ENCODE results near the gene TLX2.
A peak's percentile ranks its signal among the peaks of the same experiment; 100 is the strongest.

The TLX2 gene

DNA sequence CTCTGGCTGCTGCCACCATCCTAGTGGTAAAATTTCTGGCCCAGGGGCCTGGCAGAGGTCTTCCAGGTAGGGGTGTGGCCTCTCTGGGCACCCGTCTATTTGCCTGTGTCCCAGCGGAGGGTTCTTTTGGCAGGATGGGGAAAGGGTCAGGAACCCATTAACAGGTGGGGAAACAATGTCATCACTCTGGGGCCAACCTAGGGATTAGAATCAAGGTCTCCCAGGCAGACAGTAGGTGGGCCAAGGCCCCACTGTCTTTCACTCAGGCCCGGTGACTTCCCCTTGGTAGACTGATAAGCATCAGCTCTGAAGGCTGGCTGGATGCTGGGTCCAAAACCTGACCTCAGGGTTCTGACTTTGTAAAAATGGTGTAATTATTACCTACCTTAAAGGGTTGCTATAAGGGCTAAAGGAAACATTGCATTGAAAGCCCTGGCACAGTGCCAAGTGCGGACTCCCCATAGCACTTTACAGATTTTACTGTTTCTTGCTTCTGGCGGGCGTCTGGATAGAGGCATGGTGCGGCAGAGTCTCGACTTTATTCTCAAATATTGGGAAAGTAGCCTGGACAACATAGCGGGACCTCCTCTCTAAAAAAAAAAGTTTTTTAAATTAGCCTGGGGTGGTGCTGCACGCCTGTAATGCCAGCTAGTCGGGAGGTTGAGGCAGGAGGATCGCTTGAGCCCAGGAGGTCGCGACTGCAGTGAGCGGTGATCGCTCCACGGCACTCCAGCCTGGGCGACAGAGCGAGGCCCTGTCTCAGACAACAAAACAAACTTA lies 17.1 kb upstream of the TLX2 start:
- no peak for DNase-seq (ENCODE audit: low read depth)

DNA sequence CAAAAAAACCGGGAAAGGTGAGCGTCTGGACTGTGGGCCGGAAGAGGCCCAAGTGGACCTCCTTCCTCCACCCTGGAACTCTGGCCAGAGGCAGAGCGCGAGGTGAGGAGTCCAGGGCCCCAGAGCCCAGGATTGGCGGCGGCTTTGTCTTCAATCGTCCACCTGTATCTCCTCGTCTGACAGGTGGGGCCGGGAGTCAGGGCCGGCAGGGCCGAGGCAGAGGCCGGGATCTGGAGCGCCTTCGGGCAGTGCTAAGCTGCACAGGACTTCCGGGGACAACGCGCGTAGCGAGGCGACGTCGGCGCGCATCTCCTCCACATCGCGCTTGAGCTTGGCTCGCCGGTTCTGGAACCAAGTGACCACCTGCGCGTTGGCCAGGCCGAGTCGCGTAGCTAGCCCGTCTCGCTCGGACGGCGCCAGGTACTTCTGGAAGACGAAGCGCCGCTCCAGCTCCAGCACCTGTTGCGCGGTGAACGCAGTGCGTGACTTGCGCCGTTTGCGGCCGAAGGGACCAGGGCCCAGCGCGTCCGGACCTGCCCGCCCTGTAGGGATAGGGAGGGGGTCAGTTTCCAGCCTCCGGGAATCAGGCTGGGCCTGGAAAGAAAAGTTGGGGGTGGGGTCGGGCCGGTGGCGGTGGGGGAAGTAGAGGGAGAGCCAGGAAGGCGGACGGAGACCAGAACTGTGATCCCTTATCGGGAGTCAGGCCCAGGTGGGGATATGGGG lies 16.3 kb upstream of the TLX2 start:
- no peak for DNase-seq (ENCODE audit: low read depth)

DNA sequence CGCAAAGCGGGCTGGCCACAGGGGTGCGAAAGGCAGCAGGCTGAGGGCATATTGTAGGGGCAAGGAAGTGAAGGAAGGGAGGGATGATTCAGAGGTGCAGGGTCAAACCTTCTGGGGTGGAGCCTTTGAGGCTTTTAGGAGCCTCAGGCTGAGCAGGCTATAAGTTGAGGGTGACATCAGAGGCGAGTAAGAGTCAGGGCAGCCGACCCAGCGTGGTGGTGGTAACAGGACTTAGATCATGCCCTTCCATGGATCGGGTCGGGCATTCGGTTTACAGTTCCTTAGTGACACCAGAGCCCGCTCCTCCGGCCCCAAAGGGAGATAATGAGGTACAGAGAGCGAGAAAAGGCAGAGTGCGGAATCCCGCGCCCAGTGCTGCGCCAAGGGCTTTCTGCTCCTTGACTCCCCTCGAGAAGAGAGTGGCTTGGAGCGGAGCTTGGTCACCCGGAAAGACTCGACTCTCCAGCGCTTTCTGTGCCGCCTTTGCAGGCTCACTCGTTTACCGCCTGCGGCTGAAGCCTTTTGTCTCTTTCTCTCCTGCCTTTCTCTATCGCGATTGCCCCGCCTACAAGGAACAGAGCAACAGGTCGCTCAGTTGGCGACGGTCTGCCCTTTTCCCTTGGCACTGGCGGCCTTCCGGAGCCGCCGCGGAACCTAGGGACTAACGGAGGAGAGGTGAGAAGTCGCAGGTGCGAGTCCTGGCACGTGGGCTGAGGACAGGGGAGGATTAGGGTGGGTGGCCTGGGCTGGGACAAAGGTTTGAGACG lies 15.6 kb upstream of the TLX2 start:
- DNase-seq (ENCODE audit: low read depth) = no peak

DNA sequence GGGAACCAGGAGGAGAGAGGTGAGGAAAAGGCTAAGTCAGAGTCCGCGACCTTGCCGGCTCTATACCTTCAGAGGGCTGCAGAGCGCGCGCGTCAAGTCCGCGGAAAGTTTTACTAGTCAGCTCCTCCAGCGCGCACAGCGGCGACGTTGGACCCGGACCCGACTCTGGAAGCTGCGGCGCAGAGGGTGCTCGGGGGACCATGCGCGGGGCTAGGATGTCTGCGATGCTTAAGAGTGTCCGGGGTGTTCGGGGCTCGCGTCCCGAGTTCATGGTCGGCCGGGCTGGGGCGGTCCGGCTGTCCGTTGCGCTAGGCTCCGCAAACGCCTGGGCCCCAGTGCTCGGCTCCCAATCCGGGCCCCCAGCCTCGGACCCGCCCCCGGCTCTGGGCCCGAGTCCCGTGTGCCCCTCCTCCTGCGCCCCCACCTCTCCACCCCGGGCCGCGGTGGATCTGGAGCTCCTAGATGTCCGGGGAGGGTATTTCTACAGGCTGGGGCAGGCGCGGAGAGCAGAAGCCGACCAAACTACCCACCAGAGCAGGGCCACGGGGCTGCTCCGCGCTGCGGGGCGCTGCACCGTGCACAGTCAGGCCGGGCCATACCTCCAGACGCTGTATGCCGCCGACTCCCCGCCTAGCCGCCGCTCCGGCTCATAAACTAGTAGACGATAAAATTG lies 14.8 kb upstream of the TLX2 start, which contains the start of gene LBX2:
LBX2 (minus strand) TSS at position 337 of the 673 bp plus-strand sequence; CDS start at position 271, 66 bp downstream.
- DNase-seq (ENCODE audit: low read depth) = no peak

DNA sequence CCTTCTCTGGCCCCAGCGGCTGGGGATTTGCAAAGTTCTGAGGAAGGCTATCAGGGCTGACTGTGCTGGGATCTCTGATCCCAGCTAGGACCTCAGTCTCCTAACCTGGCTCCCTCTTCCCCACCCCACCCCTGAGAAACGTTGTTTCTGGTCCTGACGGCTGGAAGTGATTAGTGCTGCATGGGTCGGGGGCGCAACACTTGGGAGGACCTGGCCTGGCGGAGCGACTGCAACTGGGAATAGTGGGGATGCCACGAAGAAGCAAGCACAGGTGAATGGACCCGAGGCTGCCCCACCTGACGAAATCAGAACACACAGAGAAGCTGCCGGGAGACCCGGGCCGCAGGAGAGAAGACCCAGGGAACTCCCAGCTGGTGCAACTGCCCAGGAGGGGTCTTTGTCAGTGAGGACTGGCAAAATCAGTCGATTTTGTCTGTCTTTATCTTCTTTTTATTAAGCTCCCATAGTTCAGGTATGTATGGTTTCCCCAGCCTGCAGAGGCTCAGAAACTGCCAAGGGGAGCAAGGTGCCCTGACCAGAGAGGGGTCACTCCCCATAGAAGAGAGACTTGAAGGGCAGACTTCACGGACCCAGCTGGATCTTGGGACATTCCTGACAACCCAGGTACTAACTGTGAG lies 14.2 kb upstream of the TLX2 start:
- no peak for DNase-seq (ENCODE audit: low read depth)

DNA sequence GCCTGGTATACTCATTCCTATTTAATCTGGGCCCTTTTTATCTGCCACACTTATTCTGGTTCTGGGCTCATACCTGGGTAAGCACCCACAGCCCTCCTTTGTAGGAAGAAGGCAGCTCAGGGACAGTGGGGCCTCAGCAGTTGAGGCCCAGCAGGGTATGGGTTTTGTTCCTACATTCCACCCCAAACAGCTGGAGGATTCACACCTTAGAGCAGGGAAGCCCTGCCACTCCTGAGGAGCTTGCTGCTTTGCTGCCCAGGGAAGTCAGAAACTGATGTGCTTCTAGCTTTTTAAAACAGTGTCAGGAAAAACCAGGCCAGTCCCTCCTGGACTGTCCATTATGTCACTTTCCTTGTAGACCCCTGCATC lies 13.7 kb upstream of the TLX2 start:
- no peak for DNase-seq (ENCODE audit: low read depth)

DNA sequence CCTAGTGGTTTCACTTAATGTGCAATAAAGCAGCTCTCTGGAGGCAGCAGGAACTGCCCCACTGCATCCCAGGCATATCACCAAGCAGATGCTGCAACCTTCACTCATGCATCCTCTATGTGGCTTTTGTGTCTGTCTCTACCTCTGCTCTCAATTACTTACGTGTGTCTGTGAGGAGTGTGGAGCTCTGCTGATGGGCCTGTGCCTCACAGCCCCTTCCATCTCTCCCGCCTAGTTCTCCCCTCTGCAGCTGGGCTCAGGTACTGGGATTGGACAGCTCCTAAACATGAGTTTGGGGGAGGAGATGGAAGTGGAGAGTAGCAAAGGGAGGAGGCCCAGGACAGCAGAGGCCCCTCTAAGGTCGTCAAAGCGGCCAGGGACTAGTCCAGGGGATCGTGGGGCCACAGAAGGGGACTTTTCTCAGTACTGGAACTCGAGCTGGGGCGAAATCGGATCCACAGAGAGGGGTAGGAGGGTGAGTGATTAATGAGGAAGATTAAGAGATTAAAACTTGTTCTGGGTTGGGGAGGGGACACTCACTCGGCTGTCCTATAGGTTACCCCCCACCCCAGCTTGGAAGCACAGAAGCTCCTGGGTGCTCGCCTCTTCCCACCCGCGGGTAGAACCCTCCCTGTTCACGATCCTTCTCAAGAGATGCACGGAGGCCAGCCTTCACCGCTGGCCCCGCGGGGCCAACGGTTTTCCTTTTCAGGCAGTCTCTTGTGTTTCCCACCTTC lies 12.7 kb upstream of the TLX2 start:
- no peak for DNase-seq (ENCODE audit: low read depth)

DNA sequence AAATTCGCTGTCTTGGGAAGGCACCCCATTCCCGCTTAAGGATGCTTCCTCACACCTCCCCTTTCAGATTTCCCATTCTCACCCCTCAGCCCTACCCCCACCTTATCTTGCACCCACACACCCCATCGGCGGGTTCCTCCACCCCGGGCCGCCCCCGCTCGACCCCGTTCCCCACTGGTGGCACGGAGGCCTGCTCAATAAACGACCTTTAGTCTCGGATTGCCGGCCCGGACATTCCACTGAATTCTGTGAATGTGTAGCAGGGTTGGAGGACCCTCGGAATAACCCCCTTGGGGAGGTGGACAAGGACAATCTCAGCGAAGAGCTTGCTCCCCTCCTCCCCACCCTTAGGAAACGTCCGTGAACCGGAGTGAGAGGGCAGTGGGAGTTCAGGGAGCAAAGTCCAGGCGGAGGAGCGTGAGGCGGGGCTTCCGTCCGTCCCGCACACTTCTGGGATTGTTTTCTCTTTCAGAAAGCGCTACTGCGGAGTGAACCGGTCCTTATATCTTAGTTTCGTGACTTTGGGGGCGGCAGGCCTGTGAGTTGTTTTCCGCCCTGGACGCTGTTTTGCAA lies 12.0 kb upstream of the TLX2 start:
- DNase-seq (ENCODE audit: low read depth) = no peak

DNA sequence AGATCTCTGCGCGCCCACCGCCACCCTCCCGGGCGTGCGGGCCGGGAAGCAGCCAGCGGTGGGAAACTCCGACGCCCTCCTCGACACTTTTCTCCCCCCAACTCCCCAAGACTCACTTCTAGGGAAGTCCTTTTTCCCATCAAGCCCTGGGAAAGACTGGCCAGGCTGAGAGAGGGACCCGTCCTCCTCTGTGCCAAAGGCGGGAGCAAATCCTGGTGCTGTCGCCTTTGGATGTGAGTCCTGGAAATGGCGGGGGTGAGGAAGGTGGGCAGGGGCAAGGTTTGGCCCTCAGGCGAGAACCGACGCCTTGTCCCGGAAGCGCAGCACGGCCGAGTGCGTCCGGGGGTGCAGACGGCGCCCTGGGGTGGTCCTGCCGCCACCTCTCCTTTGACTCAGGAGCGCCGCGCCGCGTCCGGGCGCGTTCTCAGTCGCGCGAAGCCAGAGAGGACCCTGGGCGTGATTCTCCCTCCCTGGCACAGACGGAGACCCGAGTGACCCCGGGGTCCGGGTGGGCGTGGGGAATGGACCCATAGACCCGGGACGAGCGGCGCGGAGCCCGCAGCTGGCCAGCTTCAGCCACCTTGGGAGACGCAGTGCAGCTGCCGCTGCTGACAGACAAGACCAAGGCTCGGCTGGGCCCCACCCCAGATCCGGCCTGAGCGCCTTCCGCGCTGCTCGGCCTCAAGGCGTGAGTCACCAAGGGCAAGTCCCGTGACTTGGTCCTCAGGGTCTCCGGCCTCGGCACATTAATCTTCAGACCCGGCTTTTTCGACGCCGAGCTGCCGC lies 11.3 kb upstream of the TLX2 start:
- no peak for DNase-seq (ENCODE audit: low read depth)

DNA sequence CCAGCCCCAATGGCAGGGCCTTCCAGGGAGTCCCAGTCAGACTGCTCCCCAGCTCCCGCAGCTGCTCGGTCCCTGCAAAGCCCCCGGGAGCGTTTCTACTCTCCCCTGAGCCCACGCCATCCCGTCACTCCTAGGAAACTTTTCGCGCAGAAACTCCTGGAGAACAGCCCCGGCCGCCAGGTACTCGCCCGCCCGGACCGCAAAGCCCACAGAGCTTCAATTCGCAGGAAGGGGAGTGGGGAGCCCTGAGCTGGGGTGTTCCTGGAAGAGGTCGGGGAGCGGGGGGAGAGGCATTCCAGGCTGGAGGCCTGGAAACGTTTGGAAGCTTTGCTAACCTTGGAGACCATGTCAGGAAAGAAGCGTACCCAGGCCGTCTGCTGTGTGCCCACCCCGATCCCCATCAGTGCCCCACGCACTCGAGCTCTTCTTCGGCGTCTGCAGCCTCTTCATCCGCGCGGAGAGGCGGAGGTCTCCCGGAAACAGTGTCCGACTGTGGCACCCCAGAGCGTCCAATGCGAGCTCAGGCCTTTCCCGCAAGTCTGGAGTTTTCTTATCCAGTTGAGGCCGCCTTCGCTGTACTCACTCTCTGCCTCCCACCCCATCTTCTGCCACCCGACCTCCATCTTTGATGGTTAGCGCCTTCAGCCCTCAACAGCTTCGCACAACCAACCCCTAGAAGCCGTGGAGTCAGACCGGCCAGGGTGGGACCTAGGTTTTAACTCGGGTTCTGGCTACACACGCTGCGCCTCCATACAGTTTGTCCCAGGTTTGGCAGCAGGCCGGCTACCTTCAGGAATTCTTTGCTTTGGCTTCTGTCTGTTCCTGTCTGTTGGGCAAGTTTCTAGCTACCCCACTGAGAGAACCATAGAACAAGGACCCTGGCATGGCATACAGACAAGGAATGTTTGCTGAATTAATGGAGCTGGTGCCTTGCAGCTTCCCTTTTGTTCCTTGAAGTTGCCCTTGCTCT lies 10.5 kb upstream of the TLX2 start:
- DNase-seq (ENCODE audit: low read depth) = no peak

DNA sequence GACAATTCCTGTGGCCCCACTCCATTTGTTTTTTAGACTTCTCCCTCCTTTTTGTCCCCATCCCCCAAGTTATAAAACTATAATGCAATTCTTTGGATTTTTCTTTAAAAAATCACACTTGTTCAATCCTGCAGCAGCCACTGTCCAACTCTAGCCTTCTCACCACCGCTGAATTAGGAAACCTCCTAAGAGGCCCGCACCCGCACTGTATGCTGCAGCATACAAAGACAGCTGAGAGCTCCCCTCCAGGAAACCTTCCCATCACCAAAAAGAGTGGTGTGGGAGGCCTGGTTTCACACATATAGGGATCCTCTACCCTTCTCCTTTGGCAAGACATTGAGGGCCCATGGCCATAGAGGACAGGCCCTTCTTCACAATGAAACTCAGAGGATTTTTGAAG lies 9.7 kb upstream of the TLX2 start:
- no peak for DNase-seq (ENCODE audit: low read depth)

DNA sequence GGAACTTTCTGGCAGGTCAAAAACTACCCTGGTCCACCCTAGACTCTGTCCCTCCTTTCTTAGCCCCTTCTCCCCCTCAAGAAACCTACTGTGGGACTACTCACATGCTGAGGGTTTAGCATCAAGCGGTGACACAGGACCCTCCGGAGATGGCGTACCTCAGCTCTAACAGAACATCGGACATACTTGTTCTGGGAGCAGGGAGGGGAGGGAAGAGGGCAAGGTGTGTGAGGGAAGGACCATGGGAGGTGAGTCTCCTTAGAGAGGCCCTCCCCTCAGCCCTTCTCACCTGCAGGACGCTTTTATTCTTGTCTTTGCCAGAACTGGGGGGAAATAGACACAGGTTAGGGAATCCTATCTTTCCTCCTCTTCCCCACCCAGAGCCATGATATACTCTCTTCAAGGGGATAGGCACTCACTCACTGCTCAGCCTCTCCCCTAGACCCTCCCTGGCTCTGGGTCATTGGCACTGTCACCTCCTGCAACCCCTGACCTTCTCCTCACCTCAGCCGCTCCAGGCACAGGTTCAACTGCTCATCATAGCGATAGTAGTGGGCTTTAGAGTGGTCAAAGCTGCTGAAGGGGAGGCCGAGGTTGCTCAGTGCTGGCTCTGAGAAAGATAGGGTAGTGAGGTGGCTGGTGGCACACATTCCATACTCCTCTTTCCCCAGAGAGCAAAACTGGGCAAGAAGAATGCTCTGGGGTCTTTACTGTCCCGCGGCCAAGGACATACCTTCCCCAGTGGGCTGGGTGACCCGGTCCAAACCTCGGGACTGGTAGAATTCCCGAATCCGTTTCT lies 8.6 kb upstream of the TLX2 start:
- no peak for DNase-seq (ENCODE audit: low read depth)

DNA sequence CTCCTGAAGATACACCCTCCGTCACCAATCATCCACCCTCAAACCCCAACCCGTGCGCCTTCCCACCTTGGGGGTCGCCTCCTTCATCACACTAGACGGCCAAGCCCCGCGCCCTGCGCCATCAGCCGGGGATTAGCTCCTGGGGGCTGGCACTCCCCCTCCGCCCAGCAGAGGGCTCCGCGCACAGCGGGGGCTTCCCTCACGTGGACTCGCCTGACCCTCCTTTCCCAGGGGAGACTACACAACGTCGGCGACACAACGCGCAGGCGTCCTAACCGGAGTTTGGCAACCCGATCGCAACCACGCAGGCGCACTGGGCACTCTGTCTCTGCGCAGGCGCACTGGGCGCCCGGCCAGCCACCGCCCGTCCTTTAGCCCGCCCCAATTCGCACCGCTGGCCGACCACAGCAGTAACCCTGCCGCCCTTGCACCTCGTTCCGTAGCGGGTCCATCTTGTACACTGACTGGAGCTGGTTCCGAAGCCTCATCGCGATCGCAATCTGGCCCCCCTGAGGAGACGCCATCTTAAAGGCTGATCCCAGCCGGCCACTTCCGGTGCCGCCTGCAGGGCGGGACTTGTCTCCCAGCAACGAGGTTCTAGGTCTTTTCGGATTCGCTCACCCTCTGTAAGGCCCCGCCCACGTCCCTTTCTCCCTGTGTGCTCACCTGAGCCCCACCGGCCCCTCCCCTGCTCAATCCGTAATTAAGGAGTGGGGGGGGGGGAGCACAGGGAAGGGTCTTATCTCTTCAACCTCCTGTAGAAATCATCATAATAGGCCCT lies 6.9 kb upstream of the TLX2 start, which contains the start of gene PCGF1:
PCGF1 (minus strand) TSS at position 551 of the 781 bp plus-strand sequence; CDS start at position 524, 27 bp downstream.
- DNase-seq (ENCODE audit: low read depth) = peak; percentile 98

DNA sequence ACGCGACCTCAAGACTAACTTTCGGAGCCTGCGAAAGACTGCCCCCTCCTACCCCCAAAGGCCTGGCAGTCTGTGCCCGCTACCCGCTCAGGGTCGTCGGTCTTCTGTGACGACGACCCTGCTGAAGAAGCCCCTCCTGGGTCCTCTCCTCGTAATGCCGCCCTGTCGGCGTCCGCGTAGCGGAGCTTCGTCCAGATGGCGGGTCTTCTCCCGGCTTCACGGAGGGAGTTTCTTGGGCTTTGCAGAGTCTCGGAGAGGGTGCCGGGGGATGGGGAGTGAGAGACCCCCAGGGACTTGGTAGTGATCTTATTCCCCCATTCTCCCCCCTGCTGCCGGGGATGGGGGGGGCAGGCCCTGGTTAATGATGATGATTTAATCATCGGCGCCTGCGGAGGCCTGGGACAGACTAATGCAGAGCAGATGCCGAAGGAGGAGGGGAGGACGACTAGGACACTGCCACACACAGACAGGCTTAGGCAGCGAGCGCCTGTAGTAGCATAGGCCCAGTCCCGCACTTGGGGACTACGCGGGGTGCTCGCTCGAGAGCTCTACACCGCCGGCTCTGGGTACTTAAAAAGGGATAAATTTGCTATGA lies 6.2 kb upstream of the TLX2 start:
- DNase-seq (ENCODE audit: low read depth) = no peak

DNA sequence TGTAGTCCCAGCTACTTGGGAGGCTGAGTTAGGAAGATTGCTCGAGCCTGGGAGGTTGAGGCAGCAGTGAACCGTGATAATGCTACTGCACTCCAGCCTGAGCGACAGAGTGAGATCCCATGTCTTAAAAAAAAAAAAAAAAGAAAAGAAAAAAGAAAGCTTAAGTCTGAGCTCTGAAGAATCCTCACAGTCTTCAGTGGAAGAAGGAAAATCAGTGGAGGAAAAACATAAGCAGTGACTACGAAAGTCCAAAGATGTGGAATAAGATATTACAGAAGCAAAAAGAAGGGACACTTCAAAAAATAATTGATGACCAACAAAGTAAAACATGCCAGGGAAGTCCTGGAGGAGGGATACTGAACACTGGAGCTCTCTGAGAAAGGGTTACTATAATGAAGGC lies 4.0 kb upstream of the TLX2 start:
- no peak for DNase-seq (ENCODE audit: low read depth)

Data from activated gamma-delta T cell treated with anti-CD3 and anti-CD28 coated beads, Interleukin-2, amount 50 U/mL, for 16 hours (primary cell).